GM19395 (cell line): ENCODE results near the gene SOS2.
"Not testable (repeated sequence)": the region's sequence is repeated elsewhere in the genome, so short reads cannot be mapped to it uniquely, and the experiment has no call there.

Experiments
- ATAC-seq: cut with Tn5 transposase; IDR thresholded peaks from one replicate; pipeline ENCODE4 v1.9.1; 2021; ENCODE audit warnings: mild to moderate bottlenecking, moderate library complexity; ENCODE audit not compliant: unreplicated experiment

SOS2 gene

GRCh38 chr14:50228313-50228712 lies 3.1 kb downstream of the SOS2 start:
- ATAC-seq, result no peak

- ATAC-seq, result no peak
Measured at GRCh38 chr14:50225974-50226297, 5.4 kb downstream of the SOS2 start.

GRCh38 chr14:50225067-50225973 lies 6.1 kb downstream of the SOS2 start:
- no peak for ATAC-seq

GRCh38 chr14:50222055-50222613 lies 9.2 kb downstream of the SOS2 start:
- ATAC-seq, result no peak

- ATAC-seq, result no peak
Measured at GRCh38 chr14:50218501-50218900, 12.9 kb downstream of the SOS2 start.

- no peak for ATAC-seq
Measured at GRCh38 chr14:50215416-50215815, 16.0 kb downstream of the SOS2 start.

GRCh38 chr14:50213795-50214194 lies 17.6 kb downstream of the SOS2 start:
- no peak for ATAC-seq

GRCh38 chr14:50212726-50213125 lies 18.7 kb downstream of the SOS2 start:
- ATAC-seq, result no peak

- ATAC-seq, result no peak
Measured at GRCh38 chr14:50210074-50210473, 21.3 kb downstream of the SOS2 start.

GRCh38 chr14:50198499-50198898 lies 32.9 kb downstream of the SOS2 start:
- no peak for ATAC-seq

GRCh38 chr14:50191499-50191898 lies 39.9 kb downstream of the SOS2 start:
- no peak for ATAC-seq

- no peak for ATAC-seq
Measured at GRCh38 chr14:50186107-50186506, 45.3 kb downstream of the SOS2 start.

GRCh38 chr14:50173891-50174290 lies 57.5 kb downstream of the SOS2 start:
- ATAC-seq, result no peak

GRCh38 chr14:50171895-50172294 lies 59.5 kb downstream of the SOS2 start:
- no peak for ATAC-seq

GRCh38 chr14:50167381-50167780 lies 64.0 kb downstream of the SOS2 start:
- ATAC-seq, result not testable (repeated sequence)

- no peak for ATAC-seq
Measured at GRCh38 chr14:50156111-50156510, 75.3 kb downstream of the SOS2 start.

- ATAC-seq, result no peak
Measured at GRCh38 chr14:50148799-50149198, 82.6 kb downstream of the SOS2 start.

- no peak for ATAC-seq
Measured at GRCh38 chr14:50139192-50139591, 92.2 kb downstream of the SOS2 start.

- no peak for ATAC-seq
Measured at GRCh38 chr14:50127802-50128201, 103.6 kb downstream of the SOS2 start.

- ATAC-seq, result no peak
Measured at GRCh38 chr14:50123062-50123461, 108.3 kb downstream of the SOS2 start.

- ATAC-seq, result no peak
Measured at GRCh38 chr14:50122291-50122690, 109.1 kb downstream of the SOS2 start.

- no peak for ATAC-seq
Measured at GRCh38 chr14:50121486-50121885, 109.9 kb downstream of the SOS2 start.

- ATAC-seq, result no peak
Measured at GRCh38 chr14:50117456-50117855, 113.9 kb downstream of the SOS2 start.
